Tibial nerve (tissue), 4 donors: ENCODE data around the gene PHF19. TPM values are rescaled to one million over a fixed set of nuclear protein-coding genes. Genes with fewer than 3 reads are reported as not detected.

Experiments
- DNase-seq, 2 donors: peaks; one replicate each; pipeline ENCODE4 v3.0.0-alpha.2; 2019; ENCODE audit warnings: low spot score in 2 of 2
- H3K27ac ChIP-seq, 4 donors: fragments of 200-600 bp; sonication (generic) in 3 of 4; one replicate each; pipeline ENCODE4 v1.5.1; 2017 to 2019; ENCODE audit warnings: mild to moderate bottlenecking in 1 of 4
- H3K27me3 ChIP-seq, 2 donors: fragments of 200-600 bp; sonication (generic) in 1 of 2; one replicate each; pipeline versions ENCODE4 v1.5.1 to v1.6.0; 2017 to 2019
- H3K36me3 ChIP-seq, 3 donors: fragments of 200-600 bp; sonication (generic); one replicate each; pipeline ENCODE4 v1.5.1; 2018 to 2019
- H3K4me1 ChIP-seq, 4 donors: fragments of 200-600 bp; sonication (generic) in 3 of 4; one replicate each; pipeline ENCODE4 v1.5.1; 2017 to 2019
- H3K4me3 ChIP-seq, 4 donors: fragments of 200-600 bp; sonication (generic) in 3 of 4; one replicate each; pipeline ENCODE4 v1.5.1; 2017 to 2019; ENCODE audit warnings: mild to moderate bottlenecking in 1 of 4, moderate library complexity in 1 of 4
- H3K9me3 ChIP-seq, 4 donors: fragments of 200-600 bp; sonication (generic) in 3 of 4; one replicate each; pipeline ENCODE4 v1.5.1; 2017 to 2019
- CTCF ChIP-seq, 5 experiments: fragments of 200-600 bp in 3 of 5; fragments of 450-650 bp in 2 of 5; sonication (generic) in 3 of 5; IDR thresholded peaks; one replicate each; pipeline ENCODE4 v1.5.1; 2016 to 2019; ENCODE audit warnings: antibody characterized with exemption in 5 of 5, mild to moderate bottlenecking in 3 of 5, moderate library complexity in 2 of 5
- EP300 ChIP-seq, 2 donors: sonication (generic); formaldehyde crosslinking; IDR thresholded peaks; one replicate each; pipeline ENCODE4 v1.6.1; 2017; ENCODE audit warnings: antibody characterized with exemption in 2 of 2, mild to moderate bottlenecking in 1 of 2
- POLR2A ChIP-seq, 2 donors: fragments of 450-650 bp; IDR thresholded peaks; one replicate each; pipeline ENCODE4 v1.6.1; 2017; ENCODE audit warnings: antibody characterized with exemption in 2 of 2, mild to moderate bottlenecking in 2 of 2, moderate library complexity in 2 of 2
- WGBS, 2 donors: methylation state at CpG; one replicate each; pipeline ENCODE4 v1.1.5; 2018; 5-methylcytosine and 5-hydroxymethylcytosine counted together
- total RNA-seq, 4 donors: library from RNA; depleted of rRNA; stranded (reverse); fragments of >200 nt; gene quantifications; one replicate each; pipeline ENCODE4 v1.1.0, GENCODE V29; 2016

PHF19 gene
- total RNA-seq, 4 donors from 2014 or later, result 31.2 to 61.6 (median 44.3) TPM

GRCh38 chr9:120894321-120895148 is 17.5 kb upstream of the PHF19 start:
- H3K9me3 ChIP-seq, result no peaks in the 10 kb centered on the region
- no peaks in the 10 kb centered on the region for H3K36me3 ChIP-seq
- peak overlapping the region; percentile 70 to 86 (median 79) for H3K27ac ChIP-seq
- peak in 1 of 2 donors; percentile 21 for TF ChIP-seq EP300 (IDR thresholded peaks at IDR 0.05)
- no peak for TF ChIP-seq POLR2A (IDR thresholded peaks at IDR 0.05)
- 18 to 31% methylated on average over 21 to 60 of the region's 63 CpGs for WGBS, 2 donors
- no peak for DNase-seq
- peaks cover 0 to 48% (median 14%) of the 10 kb centered on the region in 4 donors for H3K4me1 ChIP-seq
- no peaks in the 10 kb centered on the region for H3K27me3 ChIP-seq
- peak overlapping the region in 3 of 4 donors; percentile 16 to 45 (median 26) for H3K4me3 ChIP-seq

- Histone ChIP-seq H3K4me3 (peak overlapping the region in 2 of 4 donors; percentile 8 to 26), H3K4me1 (peaks cover 0 to 49% (median 14%) of the 10 kb centered on the region in 4 donors)
- 89 to 93% methylated on average over 13 of the region's 13 CpGs for WGBS, 2 donors
Measured at GRCh38 chr9:120893611-120894307, 16.8 kb upstream of the PHF19 start.

GRCh38 chr9:120892748-120893610 is 16.0 kb upstream of the PHF19 start:
- Histone ChIP-seq H3K27ac (peak overlapping the region in 3 of 4 donors; percentile 70 to 86 (median 83)), H3K4me1 (peaks cover 0 to 49% (median 14%) of the 10 kb centered on the region in 4 donors), H3K4me3 (no peak overlapping the region), H3K9me3 (no peaks in the 10 kb centered on the region), H3K36me3 (no peaks in the 10 kb centered on the region), H3K27me3 (no peaks in the 10 kb centered on the region)
- no peak for DNase-seq
- WGBS, 2 donors, result 73 to 79% methylated on average over 6 of the region's 6 CpGs
- TF ChIP-seq POLR2A (IDR thresholded peaks at IDR 0.05), result no peak
- no peak for TF ChIP-seq CTCF (IDR thresholded peaks at IDR 0.05)
- no peak for TF ChIP-seq EP300 (IDR thresholded peaks at IDR 0.05)

More at GRCh38 chr9:120893611-120894307, 16.8 kb upstream of the PHF19 start:
- Histone ChIP-seq H3K9me3 (no peaks in the 10 kb centered on the region), H3K27me3 (no peaks in the 10 kb centered on the region), H3K36me3 (no peaks in the 10 kb centered on the region), H3K27ac (peak overlapping the region; percentile 70 to 86 (median 79))
- TF ChIP-seq POLR2A (IDR thresholded peaks at IDR 0.05), result no peak
- TF ChIP-seq CTCF (IDR thresholded peaks at IDR 0.05), result no peak
- no peak for TF ChIP-seq EP300 (IDR thresholded peaks at IDR 0.05)
- no peak for DNase-seq

- Histone ChIP-seq H3K9me3 (no peaks in the 10 kb centered on the region), H3K27ac (peak overlapping the region in 3 of 4 donors; percentile 23 to 83 (median 61)), H3K36me3 (no peaks in the 10 kb centered on the region), H3K4me1 (peaks cover 0 to 44% (median 14%) of the 10 kb centered on the region in 4 donors), H3K4me3 (no peak overlapping the region), H3K27me3 (no peaks in the 10 kb centered on the region)
- DNase-seq, result no peak
- 60 to 62% methylated on average over 15 of the region's 15 CpGs for WGBS, 2 donors
- no peak for TF ChIP-seq POLR2A (IDR thresholded peaks at IDR 0.05)
- TF ChIP-seq EP300 (IDR thresholded peaks at IDR 0.05), result no peak
- no peak for TF ChIP-seq CTCF (IDR thresholded peaks at IDR 0.05)
Measured at GRCh38 chr9:120891884-120892747, 15.1 kb upstream of the PHF19 start.
